Cerebellar nuclear complex (tissue), 1 donor: ENCODE results near the gene MTERF2.
A peak's percentile ranks its signal among the peaks of the same experiment; 100 is the strongest.

ENCODE experiments used
- DNase-seq, 2 experiments: peaks; one replicate each; lab custom pipeline; 2025; lab: John Stamatoyannopoulos, UW

Gene MTERF2

DNA sequence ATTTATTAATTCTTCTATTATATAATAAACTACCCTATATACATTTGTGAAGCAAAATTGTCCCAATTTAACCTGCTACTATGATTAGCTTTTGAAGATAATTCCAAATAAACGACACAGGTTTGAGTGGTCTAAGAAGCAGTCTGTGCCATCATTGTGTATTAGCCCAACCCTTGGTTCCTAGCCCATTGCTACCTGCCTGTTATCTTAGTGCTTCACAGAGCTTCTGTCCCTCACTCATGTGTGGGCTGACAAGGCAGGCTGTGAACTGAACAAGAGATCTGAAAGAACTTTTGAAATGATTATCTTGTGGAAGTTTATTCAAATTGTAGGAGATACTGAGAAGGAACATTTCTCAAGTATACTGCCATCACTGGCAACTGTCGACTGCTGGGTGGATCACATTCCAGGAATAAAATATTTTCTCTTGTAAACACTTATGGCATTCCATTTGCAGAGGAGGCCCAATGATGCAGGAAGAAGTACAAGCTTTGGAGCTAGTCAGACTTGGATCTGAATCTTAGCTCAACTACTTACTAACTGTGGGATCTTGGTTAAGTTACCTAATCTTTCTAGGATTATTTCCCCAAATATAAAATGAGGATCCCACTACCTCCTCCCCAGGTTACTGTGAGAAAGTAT is 7.8 kb upstream of the MTERF2 start:
- no peak for DNase-seq

DNA sequence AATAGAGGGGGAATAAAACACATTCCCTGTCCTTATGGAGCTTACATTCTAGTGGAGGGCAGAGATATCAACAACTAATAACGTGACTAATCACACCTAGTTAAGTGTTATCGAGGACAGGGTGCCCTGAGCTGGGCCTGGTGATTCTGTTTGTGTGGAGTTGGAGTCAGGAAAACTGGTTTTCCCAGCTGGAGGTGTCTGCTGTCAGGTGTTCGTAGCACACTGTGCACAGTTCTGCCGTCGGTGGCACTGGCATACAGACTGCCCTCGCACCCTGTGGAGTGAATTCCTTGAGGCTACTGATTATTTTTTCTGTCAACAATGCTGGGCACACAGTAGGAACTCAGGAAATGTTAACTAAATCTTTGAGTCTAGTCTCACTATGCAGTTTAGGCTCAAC is 900 bp upstream of the MTERF2 start:
- no peak for DNase-seq

DNA sequence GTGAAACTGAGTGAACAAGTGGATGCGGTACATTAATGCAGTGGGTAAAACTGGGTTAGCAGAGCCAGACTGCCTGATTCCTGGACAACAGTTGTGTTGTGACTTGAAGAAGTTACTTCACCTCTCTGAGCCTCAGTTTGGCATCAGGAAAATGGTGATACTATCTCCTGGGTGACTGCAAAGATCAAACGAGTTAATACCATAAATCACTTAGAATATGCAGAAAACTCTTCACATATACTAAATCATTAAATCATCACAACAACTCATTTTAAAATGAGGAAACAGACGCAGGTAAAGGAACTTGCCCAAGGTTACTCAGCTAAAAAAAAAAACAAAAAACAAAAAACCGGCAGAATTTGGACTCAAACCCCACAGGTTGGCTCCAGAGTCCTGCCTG is 811 bp downstream of the MTERF2 start:
- DNase-seq = no peak

DNA sequence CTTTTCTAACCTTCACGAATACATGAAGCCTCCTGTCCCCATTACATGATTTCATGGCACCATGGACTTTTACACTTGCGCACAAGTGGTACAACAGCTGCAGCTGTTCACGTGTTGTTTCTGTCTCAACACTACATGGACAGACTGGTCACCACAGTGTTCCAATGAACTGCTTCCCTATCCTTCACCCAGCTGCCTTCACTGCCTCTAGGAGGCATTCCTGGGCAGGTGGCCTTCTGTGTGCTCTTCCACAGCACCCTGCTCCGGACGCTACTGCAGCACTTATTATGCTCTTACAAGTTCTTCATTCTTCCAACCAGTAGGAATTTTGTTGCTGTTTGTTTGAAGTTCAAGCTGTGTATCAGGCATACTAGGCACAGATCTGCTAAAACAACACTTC is 1.5 kb downstream of the MTERF2 start:
- DNase-seq = no peak

DNA sequence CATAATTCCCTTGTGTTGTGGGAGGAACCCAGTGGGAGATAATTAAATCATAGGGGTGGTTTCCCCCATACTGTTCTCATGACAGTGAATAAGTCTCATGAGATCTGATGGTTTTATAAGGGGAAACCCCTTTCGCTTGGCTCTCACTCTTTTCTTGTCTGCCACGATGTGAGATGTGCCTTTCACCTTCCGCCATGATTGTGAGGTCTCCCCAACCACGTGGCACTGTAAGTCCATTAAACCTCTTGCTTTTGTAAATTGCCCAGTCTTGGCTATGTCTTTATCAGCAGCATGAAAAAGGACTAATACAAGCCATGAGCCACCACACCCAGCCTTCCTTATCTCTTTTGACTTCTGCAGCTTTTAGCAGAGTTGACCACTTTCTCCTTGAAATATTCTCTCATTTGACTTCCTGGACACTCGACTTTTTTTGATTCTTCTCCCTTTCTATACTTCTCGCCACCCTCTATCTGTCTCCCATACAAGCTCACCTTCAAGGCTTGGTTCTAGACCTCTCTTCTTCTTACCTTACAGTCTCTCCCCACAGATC is 2.3 kb downstream of the MTERF2 start:
- DNase-seq = no peak

DNA sequence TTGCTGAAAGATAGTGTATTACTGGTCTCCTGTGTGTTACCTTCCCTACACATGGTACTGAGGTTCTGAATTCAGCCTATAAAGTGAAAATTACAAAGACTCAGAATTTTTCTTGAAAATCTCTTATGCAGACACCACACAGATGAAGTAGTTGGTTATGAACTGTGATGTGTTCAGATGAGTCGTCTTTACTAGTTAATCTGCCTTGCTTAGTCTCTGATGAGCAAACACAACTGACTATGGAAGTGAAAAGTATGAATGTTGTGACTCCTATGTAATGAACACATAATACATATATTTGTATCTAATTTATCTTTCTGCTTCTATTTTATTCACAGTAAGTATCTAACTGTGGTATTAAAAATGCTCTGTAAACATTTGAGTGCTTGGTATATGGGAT is 4.7 kb downstream of the MTERF2 start:
- no peak for DNase-seq

DNA sequence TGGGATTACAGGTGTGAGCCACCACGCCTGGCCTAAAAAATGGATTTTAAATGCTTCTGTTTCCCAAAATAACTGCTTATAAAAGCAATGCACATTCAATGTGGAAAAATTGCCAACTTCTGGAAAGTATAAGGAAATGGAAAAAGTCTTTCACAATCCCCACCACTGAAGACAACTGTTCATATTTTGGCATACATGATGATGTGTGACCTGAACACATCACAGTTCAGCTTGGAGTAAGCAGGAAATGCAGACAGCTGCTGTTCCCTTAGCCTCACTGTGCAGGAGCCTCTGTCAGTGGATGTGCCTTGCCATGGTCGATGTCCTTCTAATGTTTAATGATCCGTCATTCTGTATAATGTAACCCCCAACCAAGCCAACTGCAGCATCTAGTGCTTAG is 5.2 kb downstream of the MTERF2 start:
- DNase-seq = no peak

DNA sequence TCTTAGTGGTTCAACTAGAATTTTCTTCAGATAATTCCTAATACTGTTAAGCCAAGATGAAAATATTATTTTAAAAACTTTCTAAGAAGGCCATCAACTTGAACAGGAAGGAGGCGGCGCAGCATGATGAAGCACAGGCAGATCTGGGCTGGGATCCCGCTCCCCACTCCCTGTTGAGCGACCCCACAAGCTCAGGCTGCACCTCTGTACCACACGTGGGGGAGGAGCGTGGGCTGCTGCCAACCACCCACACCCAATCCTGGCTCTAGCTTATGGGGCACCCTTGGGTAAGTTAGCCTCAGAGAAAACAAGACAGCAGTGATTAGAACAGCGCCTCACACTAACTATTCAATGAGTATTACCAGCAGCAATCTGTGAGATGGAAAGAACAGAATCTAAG is 6.0 kb downstream of the MTERF2 start:
- DNase-seq = no peak

DNA sequence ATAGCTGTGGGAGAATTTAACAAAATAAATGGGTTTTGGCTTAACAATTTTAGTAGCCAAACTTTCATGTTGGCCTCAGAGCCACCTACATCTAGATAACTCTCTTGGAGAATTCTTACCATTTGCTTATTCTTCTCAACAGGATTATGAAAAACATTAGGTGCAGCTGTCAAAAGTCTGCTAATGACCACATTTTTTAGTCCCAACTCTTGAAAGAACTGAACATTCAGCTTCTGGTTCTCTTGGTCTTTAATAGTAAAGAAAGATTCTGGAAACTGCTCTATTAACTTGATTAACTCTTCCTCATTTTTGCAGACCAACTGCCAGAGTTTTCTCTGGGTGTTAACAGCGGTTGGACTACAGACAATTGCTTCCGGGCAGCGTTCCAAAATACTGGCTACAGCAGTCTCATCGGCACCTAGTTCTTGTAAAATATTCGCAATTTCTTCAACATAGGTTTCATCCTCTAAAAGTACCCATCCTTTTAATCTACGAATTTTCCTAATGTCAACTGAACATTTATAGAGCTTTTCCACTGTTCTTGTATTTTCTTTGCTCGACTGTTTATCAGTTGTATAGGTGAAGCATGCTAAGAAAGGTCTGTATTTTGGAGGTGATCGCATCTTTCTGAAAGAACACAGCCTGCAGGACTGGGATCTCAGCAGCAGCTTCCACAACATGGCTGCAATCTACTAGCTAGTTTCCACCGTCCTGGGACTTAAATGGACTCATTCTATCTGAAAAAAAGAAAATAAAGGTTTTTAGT is 8.7 kb downstream of the MTERF2 start:
- no peak for DNase-seq

DNA sequence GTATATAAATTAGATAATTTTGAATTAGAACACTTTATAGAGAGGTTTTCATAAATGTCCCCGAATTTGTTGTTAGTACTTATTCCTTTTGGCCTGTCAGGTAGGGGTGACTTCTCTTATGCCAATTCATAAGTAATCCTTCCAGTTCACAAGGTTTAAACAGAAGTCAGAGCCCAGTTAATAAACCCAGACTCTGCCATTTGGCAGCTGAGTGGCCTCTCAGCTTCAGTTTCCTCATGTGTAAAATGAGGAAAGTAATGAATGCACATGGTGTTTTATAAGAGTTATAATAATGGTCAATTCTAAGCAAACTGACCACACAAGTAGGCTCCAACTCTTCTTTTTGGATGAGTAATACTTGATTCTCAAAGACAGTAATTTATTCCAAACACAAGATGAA is 10.3 kb downstream of the MTERF2 start:
- DNase-seq = no peak

DNA sequence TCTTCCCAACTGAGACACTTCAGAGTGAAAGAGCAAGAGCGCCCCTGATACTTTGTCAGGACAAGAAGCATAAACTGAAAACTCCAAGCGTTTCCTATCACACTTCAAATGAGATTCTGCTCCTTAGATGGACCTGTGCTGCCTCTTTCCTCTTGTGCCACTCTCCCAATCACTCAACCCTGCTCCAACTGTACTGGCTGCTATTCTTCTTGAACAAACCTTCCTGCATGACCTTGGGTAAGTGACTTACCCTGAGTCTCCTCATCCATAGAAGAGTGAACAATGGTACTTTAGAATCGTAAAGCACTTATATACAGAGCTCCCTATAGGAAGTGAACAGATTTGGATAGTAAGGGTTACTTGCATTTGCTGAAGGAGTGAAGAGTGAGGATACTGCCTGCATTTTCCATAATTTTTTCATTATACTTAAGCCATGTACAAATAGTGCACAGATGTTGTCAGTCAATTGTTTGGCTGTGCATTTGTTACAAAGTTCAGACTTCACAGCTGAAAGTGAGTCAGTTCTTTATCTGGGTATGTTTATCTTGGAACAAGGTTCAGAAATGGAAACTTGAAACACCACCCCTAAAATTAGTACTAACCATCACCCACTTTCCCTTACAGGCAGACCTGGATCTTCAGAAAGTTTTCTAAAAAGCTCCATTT is 10.8 kb downstream of the MTERF2 start:
- DNase-seq = no peak

DNA sequence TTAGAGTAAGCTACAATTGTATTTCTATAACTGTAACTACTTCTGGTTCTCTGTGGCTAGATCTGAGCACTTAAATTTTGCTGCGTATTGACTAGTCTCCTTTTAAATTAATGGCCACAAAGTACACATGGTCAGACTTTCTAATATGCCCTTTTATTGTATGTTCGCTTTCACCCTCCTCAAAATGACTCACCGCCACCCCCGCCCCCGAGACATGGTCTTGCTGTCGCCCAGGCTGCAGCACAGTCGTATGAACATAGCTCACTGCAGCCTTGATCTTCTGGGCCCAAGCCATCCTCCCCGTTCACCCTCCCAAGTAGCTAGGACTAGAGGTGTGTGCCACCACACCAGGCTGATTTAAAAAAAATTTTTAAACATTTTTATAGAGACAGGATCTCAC is 11.8 kb downstream of the MTERF2 start:
- DNase-seq = no peak

DNA sequence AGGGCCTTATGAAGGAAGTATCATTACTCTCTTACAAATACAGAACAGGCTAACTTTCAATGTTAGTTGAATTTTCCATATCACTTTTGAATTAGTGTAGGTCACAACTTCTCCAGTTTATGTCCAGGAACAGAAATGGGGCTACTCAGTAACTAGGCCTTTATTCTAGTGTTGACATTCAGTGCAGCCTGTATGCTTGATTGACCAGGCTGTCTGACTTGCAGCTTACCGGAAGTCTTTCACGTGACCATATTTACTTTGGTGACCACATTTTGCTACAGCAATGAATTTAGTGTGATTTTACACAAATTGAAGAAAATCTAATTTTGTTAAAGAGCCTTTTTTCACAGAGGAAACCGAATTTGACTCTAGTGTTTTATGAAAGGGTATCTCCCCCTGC is 12.4 kb downstream of the MTERF2 start:
- DNase-seq = no peak

DNA sequence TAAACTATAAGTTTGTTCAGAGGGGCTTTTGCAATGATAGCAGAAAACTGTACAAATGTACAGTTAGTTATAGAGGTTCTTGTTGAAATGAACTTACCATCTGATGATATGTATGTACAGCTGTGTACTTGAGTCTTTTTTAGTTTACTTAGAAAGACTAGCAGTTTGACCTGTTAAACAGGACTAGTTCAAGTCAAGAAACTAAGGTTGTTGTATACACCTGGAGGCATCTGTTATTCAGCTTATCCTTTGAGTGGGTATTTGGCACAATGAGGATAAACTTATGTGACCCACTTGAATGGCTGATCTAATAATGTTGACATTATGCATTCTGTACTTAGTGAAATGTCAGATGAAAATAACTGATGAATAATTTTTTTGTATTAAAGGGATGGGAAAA is 13.4 kb downstream of the MTERF2 start:
- no peak for DNase-seq

DNA sequence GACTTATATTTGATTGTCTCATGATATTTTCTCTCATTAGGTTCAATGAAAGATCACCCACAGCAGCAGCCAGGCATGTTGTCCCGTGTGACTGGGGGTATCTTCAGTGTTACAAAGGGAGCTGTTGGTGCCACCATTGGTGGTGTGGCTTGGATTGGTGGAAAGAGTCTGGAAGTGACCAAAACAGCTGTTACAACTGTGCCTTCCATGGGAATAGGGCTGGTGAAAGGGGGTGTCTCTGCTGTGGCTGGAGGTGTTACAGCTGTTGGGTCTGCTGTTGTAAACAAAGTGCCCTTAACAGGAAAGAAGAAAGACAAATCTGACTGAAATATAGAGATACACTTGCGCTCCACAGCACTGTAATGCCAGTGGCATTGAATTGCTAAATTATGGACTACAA is 15.9 kb downstream of the MTERF2 start:
- DNase-seq = no peak

DNA sequence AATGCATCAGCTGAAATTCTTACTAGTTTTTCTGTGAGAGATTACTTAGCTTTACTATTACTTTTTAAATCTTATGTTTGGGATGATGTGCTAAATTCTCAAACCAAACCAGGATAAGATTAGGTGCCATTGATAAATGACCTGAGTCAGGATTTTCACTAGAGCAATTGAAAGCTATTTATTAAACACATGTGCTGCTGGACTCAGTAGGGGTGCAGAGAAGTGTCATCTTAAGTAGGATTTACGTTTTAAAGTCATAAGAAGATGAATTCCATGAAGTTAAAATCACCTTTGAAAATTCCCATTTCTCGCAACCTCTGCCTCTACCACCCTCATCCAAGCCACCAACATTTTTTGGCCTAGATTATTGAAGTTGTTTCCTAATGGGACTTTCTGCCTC is 22.4 kb downstream of the MTERF2 start:
- no peak for DNase-seq

DNA sequence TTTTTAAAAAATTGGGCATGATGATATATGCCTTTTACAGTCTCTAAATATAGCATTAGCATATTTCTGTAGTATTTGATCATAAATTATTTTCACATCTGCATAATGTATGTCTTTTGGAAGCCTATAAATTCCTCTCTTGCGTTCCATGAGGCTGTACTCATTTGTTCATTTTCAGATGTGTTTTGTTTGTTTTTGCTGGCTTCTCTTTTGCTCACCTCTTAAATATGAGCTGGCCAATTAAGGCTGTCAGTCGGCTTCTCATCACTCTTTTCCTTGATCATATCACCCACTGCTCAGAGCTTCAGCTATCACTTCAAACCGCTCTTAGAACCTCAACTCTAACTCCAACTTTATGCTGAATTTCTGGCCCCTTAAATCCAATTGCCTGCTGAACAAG is 24.7 kb downstream of the MTERF2 start:
- DNase-seq = no peak

DNA sequence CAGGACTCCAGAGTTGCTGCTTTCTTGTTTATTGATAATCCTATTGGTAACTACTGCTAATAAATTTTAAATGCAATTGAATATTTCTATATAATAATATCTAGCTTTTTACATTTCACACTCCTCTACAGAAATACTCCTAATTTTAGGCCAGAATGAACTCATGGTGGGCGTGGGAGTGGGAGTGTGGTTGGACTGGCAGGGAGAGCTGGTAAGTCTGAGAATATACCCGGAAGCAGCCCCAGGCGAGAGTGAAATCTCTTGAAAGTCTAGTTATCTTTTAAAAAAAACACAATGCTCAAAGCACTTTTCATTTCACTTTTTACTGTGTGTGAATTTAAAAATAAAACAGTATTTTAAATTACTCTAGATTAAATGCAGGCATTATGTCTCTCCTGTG is 26.5 kb downstream of the MTERF2 start:
- no peak for DNase-seq

DNA sequence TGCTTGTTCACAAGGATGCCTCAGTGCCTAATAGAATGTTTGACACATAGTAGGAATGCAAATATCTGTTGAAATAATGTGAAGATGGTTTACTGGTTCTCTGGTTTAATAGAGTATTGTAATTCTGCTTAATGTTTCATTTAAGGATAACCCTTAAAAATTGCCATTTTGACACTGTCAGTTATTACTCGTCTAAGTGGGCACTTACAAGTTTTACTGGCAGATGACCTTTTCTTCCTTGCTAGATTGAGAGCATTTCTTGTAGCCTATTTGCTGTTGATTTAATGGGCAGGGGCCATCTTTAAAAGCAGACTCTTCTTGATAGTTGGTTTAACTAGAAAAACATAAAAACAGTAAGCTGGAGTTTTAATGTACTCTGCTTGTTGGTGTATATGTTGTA is 29.4 kb downstream of the MTERF2 start:
- DNase-seq = no peak

DNA sequence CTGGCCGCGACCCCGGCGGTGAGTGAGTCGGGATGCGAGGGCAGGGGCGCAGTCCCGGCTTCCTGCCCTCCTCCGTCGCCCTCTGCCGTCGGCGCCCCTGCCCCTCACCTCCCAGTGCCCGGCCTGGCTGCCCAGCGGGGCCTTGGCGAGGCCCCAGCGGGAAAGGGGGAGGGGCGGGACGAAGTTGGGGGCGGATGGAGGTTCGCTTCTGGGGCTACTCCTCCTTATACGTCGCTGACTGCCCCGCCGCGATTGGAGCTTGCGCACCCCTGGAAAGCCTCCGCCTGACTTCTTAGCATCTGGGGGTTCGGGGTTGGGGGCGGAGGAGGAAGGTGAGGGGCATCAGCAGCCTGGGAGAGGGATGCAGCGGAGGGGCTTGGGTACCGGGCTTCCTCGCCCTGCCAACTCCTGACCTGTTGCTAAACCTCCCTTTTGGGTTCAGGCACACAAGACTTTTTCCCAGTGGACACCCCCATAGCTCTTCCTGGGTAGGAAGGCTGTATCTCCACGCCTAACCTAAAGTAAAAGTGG is 30.8 kb downstream of the MTERF2 start:
- DNase-seq = no peak

DNA sequence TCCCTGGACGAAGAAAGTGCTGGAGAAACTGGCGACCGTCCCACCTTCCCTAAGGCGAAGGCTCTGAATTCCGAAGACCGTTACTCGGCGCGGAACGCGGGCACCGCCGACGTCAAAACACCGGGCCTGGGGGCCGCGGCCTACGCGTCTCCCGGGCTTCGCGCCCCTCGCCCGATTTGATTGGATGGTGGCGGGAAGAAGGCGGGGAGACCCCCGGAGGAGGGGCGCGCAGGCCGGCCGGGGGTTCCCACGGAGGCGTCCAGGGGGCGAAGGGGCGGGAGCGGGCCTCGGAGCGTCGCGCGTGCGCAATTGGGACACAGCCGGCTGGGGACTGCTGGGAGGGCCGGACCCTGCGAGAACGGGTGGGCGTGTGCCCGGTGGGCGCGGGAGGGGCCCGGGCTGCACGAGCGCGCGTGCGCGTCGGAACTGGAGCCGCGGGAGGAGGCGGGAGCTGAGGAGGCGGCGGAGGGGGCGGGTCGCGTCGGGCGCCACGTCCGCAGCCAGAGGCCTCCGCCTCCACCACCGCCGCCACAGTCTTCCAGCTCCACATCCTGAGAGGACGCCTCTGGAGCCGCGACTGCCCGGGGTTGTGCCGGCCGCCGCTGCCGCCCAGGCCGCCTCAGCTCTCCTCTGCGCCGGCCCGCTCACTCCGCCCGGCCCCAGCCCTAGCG is 31.4 kb downstream of the MTERF2 start, which contains the start of gene TMEM263:
Gene TMEM263 (plus strand): TSS at position 531 of the 671 bp plus-strand sequence. CDS start 11,210 bp downstream, outside the sequence.
- DNase-seq = peak in 1 of 2 experiments; percentile 47
